ENCODE results near the gene FAM43A.

Gene FAM43A

GRCh38 chr3:194685718-194686413, at the start of gene FAM43A:
FAM43A (plus strand) TSS chr3:194685883; CDS start chr3:194686827, 944 bp downstream.
- peak; percentile 91 for DNase-seq (ENCODE audit: low spot score)
- H3K27ac ChIP-seq: peak within 1 kb of the TSS; percentile 83
- POLR2A ChIA-PET (ENCODE audit: low non-redundant PET): interaction anchor here (0.6 to 1.0 kb wide), 4 partner anchors 186 to 376 kb away, joined by 3 read pairs; no protein-coding TSS in a partner anchor
- TF ChIP-seq CTCF (conservative IDR thresholded peaks at IDR 0.05; ENCODE audit: low read depth): no peak
- CTCF ChIA-PET: interaction anchor here (0.6 to 1.2 kb wide), 5 partner anchors 13 to 593 kb away, joined by 3 to 8 read pairs (median 4); partner anchors contain the start of gene LSG1

GRCh38 chr3:194637066-194637465, 48.6 kb upstream of the FAM43A start:
- TF ChIP-seq CTCF (conservative IDR thresholded peaks at IDR 0.05; ENCODE audit: low read depth): no peak
- peak; percentile 27 for DNase-seq (ENCODE audit: low spot score)
- CTCF ChIA-PET: interaction anchor here (1.0 to 1.2 kb wide), 2 partner anchors 15 to 46 kb away, joined by 3 read pairs; no protein-coding TSS in a partner anchor
- POLR2A ChIA-PET (ENCODE audit: low non-redundant PET): no interaction called here
- H3K27ac ChIP-seq: peak overlapping the region; percentile 42

- ChIA-PET CTCF (interaction anchor here (0.7 to 1.0 kb wide), 2 partner anchors 45 to 177 kb away, joined by 3 read pairs; no protein-coding TSS in a partner anchor), POLR2A (ENCODE audit: low non-redundant PET) (no interaction called here)
- peak overlapping the region; percentile 42 for H3K27ac ChIP-seq
- no peak for DNase-seq (ENCODE audit: low spot score)
- TF ChIP-seq CTCF (conservative IDR thresholded peaks at IDR 0.05; ENCODE audit: low read depth): no peak
These were observed 47.9 kb upstream of the FAM43A start for GRCh38 chr3:194637541-194638400.

- ChIA-PET POLR2A (ENCODE audit: low non-redundant PET) (no interaction called here), CTCF (interaction anchor here (0.6 kb wide), 1 partner anchor 476 kb away, joined by 3 read pairs; no protein-coding TSS in a partner anchor)
- DNase-seq (ENCODE audit: low spot score): no peak
- TF ChIP-seq CTCF (conservative IDR thresholded peaks at IDR 0.05; ENCODE audit: low read depth): no peak
- H3K27ac ChIP-seq: no peak overlapping the region
These were observed 46.6 kb upstream of the FAM43A start for GRCh38 chr3:194638991-194639605.

GRCh38 chr3:194640829-194641228, 44.9 kb upstream of the FAM43A start:
- no peak for DNase-seq (ENCODE audit: low spot score)
- POLR2A ChIA-PET (ENCODE audit: low non-redundant PET): no interaction called here
- H3K27ac ChIP-seq: peak overlapping the region; percentile 32; the same call in 1 of the 2 replicates
- CTCF ChIA-PET: no interaction called here
- TF ChIP-seq CTCF (conservative IDR thresholded peaks at IDR 0.05; ENCODE audit: low read depth): no peak

- ChIA-PET POLR2A (ENCODE audit: low non-redundant PET) (no interaction called here), CTCF (no interaction called here)
- no peak for TF ChIP-seq CTCF (conservative IDR thresholded peaks at IDR 0.05; ENCODE audit: low read depth)
- no peak overlapping the region for H3K27ac ChIP-seq
- DNase-seq (ENCODE audit: low spot score): no peak
These were observed 42.9 kb upstream of the FAM43A start for GRCh38 chr3:194642769-194643168.
